HG02852 (cell line): Measurements from ENCODE around the gene SSPN.

Experiments
- ATAC-seq: cut with Tn5 transposase; IDR thresholded peaks from one replicate; pipeline ENCODE4 v1.9.1; 2021; ENCODE audit warnings: mild to moderate bottlenecking, moderate library complexity; ENCODE audit not compliant: unreplicated experiment

SSPN gene

GRCh38 chr12:26281320-26281719, 85.9 kb downstream of the SSPN start:
- ATAC-seq, result no peak

DNA sequence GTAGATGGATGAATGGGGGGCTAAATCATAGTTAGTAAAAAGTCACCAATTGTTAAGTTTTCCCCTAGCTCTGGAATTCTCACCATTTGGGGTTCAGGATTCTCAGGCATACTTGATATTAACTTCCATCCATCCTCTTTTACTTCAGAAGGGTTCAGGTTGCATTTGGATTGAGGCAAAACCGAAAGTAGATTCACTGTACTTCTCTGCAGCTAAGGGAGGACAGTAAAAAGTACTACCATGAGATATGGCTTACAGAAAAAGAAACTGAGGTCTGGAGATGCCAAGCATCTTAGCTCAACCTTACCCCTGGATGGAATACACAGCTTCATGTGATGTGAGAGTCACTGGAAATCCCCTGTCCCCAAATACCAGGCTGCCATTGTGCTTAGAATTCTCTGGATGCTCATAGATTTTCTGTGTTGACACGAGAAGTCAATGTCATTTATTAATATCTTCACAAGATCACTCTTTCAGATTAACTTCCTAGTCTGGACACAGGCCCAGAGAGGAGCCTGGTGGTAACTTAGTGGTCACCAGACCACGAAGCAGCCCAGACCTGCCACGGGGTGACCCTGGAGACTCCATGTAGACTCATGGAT, 87.1 kb downstream of the SSPN start:
- ATAC-seq, result no peak

DNA sequence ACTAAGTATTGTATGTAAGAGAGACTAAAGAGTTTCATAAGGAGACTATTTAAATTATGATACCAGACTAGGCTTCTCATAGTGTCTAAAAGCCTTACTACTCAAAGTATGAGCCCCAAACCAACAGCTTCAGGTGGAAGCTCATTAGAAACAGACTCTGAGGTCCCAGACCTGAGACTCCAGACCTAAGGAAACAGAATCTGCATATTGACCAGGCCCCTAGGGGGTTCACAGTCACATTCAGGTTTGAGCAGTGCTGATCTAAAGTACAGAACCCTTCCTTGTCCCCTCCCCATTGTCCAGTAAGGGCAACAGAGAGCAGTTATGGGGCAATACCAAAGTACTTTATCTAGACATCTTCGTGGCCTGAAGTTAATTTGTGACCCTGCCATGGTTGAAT, 87.7 kb downstream of the SSPN start:
- ATAC-seq, result no peak

- ATAC-seq, result no peak
Measured at GRCh38 chr12:26283617-26284016, 88.2 kb downstream of the SSPN start.

GRCh38 chr12:26285401-26285800, 90.0 kb downstream of the SSPN start:
- no peak for ATAC-seq

GRCh38 chr12:26286186-26286585, 90.8 kb downstream of the SSPN start:
- no peak for ATAC-seq

DNA sequence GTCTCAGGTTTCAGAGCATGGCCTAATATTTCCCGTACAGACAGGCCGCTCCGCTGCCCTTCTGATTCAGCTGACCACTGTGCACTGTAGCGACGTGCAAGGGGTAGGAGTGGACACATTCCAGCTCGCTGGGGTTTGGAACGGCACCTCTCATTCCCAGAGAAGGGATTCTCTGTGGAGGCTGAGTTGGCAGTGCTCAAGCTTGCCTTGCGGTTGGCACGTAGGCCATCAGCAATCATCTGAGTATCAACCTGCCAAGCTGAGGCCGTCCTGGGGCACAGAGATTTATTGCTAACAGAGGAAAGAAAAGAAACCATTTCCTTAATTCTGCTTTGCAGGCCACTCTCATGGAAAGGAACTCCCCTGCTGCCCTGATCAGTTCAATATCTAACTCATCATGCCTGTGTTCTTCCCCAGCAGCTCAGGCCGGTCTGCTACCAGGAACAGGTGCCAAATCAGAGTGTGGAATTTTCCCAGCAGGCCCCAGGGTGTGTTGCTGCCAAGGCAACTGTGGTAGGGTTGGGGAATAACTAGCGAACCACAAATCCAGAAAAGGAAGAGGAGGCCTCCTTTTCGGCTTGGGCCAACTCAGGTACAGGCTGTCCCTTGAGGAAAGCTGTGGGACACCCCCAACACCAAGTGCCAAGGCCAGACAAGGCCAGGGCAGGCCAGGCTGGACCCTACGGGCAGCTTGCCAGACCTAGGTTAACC, 92.5 kb downstream of the SSPN start:
- ATAC-seq, result no peak

DNA sequence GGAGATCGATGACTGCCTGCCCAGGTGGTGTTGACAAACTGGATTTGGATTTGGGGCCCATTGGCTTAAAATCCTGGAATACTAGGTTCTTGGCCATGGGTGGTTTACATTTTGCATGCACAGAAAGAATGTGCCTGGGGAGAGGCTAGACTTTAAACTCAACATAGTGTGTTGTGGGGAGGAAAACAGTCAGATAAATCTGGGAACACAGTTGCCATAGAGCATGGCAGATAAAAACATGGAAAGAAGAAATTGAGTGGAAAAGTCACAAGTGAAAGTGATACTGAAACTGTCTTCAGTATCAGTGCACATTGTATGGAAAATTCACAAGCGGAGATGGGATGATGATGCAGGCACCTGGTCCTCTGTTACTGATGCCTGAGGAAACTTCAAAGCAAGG, 95.2 kb downstream of the SSPN start:
- ATAC-seq, result no peak

- ATAC-seq, result no peak
Measured at GRCh38 chr12:26292596-26292995, 97.2 kb downstream of the SSPN start.

DNA sequence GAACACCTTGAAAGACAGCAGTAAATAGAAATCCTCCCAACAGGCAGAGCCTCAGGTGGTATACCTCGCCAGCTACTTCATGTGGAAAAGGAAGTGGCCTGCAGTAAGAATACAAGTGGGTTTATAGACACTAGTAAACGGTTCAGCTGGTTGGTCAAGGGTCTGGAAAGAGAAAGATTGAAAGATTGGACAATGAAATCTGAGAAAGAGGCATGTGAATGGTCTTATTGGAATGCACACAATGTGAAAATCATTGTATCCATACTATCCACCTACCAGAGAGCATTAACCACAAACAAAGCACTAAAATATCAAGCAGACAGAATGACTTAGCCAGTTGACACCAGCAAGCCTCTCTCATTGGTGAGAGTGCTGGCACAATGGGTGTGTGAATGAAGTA, 98.2 kb downstream of the SSPN start:
- no peak for ATAC-seq

GRCh38 chr12:26295001-26295400, 99.6 kb downstream of the SSPN start:
- ATAC-seq, result no peak

DNA sequence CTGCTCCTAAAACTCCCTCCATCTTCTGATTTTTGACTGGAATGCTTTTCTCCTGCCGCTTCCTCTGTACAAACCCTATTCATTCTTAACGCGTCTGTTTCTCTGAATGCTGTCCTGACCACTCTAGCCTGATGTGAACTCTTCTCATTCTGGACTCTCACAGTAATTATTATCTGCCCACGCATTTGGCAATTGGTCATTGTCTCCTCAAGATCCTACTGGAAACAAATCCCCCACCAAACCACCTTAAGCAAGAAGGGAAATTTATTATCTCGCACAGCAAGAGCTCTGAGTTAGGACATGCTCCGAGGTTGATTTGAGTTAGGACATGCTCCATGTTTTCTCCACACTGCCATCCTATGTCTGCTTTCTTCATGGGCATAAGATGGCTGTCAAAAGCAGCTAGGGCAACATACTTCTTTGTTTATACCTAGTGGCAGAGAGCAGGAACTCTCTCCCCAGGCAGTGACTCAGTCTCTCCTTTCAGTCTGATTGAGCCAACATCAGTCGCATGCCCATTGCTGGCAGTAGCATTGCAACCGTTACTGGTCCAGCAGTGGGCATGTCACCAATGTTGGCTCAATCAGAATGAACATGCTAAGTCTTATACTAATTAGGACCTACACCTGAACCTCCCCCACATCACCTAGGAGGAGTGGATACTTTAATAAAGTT, 102.2 kb downstream of the SSPN start:
- no peak for ATAC-seq

DNA sequence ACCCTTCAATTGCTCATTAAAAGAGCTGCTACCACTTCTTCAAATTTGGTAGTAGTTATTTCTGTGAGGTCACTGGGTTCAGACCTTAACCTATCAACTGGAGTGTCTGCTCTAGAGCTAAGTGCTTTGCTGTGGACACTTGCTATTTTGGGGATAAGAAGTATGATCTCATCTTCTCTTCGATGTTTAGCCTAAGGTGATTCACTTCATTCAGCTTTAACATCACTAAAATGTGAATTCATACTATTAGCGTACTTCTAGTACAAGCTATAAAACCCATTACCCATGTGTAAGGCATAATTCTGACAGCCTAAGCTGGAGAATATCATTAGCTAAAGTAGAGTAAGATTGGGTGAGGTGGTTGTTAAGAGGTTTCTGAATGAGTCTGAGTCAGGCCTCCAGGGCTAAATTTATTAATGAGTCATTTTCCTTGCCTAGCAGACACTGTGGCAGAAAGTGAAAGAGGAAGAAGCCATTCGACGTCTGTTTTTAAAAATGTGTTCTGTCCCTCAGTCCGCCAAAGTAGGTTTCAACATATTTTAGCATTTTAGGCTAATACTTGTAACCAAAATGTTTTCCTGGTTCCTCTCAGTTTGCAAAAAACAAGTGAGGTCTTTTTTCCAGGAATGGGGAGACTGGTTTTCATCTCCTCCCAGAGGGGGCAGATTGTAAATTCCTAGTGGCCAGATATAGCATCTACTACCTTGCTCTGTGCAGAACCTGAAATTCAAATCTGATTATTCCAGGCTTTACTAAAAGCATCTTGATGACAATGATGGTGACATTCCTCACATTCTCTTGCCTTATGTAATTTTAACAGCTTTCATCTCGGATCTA, 103.6 kb downstream of the SSPN start:
- ATAC-seq, result peak; percentile 99

- ATAC-seq, result no peak
Measured at GRCh38 chr12:26299751-26300150, 104.4 kb downstream of the SSPN start.
